ENCODE measurements around the gene ADCY2. TPM values are rescaled to one million over a fixed set of nuclear protein-coding genes. Genes with fewer than 3 reads are reported as not detected.

The ADCY2 gene
- total and polyA plus RNA-seq, 2 experiments from 2014 or later, result 23.8 to 74.9 TPM

DNA sequence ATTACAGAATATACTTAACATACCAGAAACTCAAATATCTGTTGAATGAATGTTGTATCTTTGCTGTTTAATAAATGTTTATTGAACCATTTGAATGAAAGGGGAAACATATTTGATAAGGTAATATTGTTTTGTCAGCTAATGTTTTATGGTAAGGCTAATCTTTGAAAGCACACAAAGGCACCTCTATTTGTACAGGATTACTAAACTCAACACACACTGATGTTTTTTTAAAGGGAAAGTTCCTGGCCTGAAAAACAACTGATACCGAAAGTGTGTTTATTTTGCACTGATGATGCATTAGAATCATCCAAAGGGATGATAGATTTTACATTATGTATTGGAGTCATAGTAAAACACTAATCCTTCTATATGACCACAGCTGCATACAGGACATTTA lies 82.5 kb downstream of the ADCY2 start (continued):
- TF ChIP-seq, protein P1, sequence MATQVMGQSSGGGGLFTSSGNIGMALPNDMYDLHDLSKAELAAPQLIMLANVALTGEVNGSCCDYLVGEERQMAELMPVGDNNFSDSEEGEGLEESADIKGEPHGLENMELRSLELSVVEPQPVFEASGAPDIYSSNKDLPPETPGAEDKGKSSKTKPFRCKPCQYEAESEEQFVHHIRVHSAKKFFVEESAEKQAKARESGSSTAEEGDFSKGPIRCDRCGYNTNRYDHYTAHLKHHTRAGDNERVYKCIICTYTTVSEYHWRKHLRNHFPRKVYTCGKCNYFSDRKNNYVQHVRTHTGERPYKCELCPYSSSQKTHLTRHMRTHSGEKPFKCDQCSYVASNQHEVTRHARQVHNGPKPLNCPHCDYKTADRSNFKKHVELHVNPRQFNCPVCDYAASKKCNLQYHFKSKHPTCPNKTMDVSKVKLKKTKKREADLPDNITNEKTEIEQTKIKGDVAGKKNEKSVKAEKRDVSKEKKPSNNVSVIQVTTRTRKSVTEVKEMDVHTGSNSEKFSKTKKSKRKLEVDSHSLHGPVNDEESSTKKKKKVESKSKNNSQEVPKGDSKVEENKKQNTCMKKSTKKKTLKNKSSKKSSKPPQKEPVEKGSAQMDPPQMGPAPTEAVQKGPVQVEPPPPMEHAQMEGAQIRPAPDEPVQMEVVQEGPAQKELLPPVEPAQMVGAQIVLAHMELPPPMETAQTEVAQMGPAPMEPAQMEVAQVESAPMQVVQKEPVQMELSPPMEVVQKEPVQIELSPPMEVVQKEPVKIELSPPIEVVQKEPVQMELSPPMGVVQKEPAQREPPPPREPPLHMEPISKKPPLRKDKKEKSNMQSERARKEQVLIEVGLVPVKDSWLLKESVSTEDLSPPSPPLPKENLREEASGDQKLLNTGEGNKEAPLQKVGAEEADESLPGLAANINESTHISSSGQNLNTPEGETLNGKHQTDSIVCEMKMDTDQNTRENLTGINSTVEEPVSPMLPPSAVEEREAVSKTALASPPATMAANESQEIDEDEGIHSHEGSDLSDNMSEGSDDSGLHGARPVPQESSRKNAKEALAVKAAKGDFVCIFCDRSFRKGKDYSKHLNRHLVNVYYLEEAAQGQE (IDR thresholded peaks at IDR 0.05; ENCODE audit: unreplicated experiment), result no peak
- TF ChIP-seq POLR2AphosphoS5 (IDR thresholded peaks at IDR 0.05; ENCODE audit: low read depth), result no peak
- TF ChIP-seq EZH2phosphoT487 (IDR thresholded peaks at IDR 0.05; ENCODE audit: unreplicated experiment), result no peak
- TF ChIP-seq STAT1 (IDR thresholded peaks at IDR 0.05; ENCODE audit: unreplicated experiment), result no peak
- no peak for TF ChIP-seq CREB1 (CRISPR knock-in tag; IDR thresholded peaks at IDR 0.05; ENCODE audit: low read depth)
- no peak for TF ChIP-seq ZNF331 (CRISPR knock-in tag; IDR thresholded peaks at IDR 0.05; ENCODE audit: low read depth)
- no peak for TF ChIP-seq EZH2 (IDR thresholded peaks at IDR 0.05; ENCODE audit: low read depth, unreplicated experiment)
- TF ChIP-seq, protein P2, sequence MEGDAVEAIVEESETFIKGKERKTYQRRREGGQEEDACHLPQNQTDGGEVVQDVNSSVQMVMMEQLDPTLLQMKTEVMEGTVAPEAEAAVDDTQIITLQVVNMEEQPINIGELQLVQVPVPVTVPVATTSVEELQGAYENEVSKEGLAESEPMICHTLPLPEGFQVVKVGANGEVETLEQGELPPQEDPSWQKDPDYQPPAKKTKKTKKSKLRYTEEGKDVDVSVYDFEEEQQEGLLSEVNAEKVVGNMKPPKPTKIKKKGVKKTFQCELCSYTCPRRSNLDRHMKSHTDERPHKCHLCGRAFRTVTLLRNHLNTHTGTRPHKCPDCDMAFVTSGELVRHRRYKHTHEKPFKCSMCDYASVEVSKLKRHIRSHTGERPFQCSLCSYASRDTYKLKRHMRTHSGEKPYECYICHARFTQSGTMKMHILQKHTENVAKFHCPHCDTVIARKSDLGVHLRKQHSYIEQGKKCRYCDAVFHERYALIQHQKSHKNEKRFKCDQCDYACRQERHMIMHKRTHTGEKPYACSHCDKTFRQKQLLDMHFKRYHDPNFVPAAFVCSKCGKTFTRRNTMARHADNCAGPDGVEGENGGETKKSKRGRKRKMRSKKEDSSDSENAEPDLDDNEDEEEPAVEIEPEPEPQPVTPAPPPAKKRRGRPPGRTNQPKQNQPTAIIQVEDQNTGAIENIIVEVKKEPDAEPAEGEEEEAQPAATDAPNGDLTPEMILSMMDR (conservative IDR thresholded peaks at IDR 0.05; ENCODE audit: low read depth in 2 of 2), result no peak
- no peak for TF ChIP-seq JUNB (IDR thresholded peaks at IDR 0.05; ENCODE audit: unreplicated experiment)
- no peak for TF ChIP-seq ZNF114 (CRISPR knock-in tag; IDR thresholded peaks at IDR 0.05)

DNA sequence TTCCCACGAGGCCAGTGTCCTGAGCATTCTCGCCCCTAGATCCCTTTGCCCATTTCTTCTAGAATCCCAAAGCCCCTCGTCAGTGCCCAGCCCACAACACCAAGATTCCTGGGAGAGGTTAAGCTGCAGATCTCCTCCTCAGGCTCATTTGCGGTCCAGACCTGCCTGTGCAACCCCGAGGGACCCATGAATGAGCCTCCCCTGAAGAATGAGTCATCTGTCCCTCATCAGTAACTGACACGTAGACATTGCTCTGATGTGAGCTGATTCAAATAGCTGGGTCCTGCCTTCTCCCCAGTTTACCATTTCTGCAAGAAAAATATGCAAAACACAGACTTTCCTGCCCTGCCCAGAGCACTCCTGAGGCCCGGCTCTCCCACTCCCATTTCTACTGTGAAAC lies 92.8 kb downstream of the ADCY2 start:
- H3K4me1 ChIP-seq (ENCODE audit: insufficient read depth), result peaks cover 28% of the 10 kb centered on the region
- DNase-seq (ENCODE audit: low spot score) (no peak), ATAC-seq (no peak)
- H3K27me3 Mint-ChIP-seq (ENCODE audit: insufficient read depth, low read depth, poor library complexity), result peaks cover 2% of the 10 kb centered on the region
- H3K27ac Mint-ChIP-seq, result no peak overlapping the region
- peaks cover 37% of the 10 kb centered on the region for H3K36me3 Mint-ChIP-seq (ENCODE audit: low read depth)
- H3K9me2 ChIP-seq (ENCODE audit: insufficient read depth), result no peaks in the 10 kb centered on the region
- no peaks in the 10 kb centered on the region for H3K36me3 ChIP-seq (ENCODE audit: insufficient read depth)
- peaks cover 98% of the 10 kb centered on the region for H3K79me2 ChIP-seq (replicated peaks; ENCODE audit: insufficient read depth)
- no peak overlapping the region for H3K4me2 ChIP-seq
- no peak overlapping the region for H3K27ac ChIP-seq (ENCODE audit: low read depth)
- peaks cover 21% of the 10 kb centered on the region for H4K20me1 ChIP-seq (replicated peaks; ENCODE audit: insufficient read depth)
- H3K4me1 Mint-ChIP-seq, result no peaks in the 10 kb centered on the region; the same call in 2 of the 3 replicates
- H3K4me3 ChIP-seq, result no peak overlapping the region
- no peak overlapping the region for H3K4me3 Mint-ChIP-seq
- H3F3A ChIP-seq (replicated peaks; ENCODE audit: low read depth), result no peaks in the 10 kb centered on the region
- no peak overlapping the region for H2AFZ ChIP-seq
- no peaks in the 10 kb centered on the region for H3K27me3 ChIP-seq (ENCODE audit: insufficient read depth)
- peaks cover 17% of the 10 kb centered on the region for H3K9me3 Mint-ChIP-seq
- TF ChIP-seq ZNF114 (CRISPR knock-in tag; IDR thresholded peaks at IDR 0.05) (no peak), ZNF331 (CRISPR knock-in tag; IDR thresholded peaks at IDR 0.05; ENCODE audit: low read depth) (no peak), CREB1 (CRISPR knock-in tag; IDR thresholded peaks at IDR 0.05; ENCODE audit: low read depth) (no peak), EZH2 (IDR thresholded peaks at IDR 0.05; ENCODE audit: low read depth, unreplicated experiment) (no peak)
- TF ChIP-seq, protein P3, sequence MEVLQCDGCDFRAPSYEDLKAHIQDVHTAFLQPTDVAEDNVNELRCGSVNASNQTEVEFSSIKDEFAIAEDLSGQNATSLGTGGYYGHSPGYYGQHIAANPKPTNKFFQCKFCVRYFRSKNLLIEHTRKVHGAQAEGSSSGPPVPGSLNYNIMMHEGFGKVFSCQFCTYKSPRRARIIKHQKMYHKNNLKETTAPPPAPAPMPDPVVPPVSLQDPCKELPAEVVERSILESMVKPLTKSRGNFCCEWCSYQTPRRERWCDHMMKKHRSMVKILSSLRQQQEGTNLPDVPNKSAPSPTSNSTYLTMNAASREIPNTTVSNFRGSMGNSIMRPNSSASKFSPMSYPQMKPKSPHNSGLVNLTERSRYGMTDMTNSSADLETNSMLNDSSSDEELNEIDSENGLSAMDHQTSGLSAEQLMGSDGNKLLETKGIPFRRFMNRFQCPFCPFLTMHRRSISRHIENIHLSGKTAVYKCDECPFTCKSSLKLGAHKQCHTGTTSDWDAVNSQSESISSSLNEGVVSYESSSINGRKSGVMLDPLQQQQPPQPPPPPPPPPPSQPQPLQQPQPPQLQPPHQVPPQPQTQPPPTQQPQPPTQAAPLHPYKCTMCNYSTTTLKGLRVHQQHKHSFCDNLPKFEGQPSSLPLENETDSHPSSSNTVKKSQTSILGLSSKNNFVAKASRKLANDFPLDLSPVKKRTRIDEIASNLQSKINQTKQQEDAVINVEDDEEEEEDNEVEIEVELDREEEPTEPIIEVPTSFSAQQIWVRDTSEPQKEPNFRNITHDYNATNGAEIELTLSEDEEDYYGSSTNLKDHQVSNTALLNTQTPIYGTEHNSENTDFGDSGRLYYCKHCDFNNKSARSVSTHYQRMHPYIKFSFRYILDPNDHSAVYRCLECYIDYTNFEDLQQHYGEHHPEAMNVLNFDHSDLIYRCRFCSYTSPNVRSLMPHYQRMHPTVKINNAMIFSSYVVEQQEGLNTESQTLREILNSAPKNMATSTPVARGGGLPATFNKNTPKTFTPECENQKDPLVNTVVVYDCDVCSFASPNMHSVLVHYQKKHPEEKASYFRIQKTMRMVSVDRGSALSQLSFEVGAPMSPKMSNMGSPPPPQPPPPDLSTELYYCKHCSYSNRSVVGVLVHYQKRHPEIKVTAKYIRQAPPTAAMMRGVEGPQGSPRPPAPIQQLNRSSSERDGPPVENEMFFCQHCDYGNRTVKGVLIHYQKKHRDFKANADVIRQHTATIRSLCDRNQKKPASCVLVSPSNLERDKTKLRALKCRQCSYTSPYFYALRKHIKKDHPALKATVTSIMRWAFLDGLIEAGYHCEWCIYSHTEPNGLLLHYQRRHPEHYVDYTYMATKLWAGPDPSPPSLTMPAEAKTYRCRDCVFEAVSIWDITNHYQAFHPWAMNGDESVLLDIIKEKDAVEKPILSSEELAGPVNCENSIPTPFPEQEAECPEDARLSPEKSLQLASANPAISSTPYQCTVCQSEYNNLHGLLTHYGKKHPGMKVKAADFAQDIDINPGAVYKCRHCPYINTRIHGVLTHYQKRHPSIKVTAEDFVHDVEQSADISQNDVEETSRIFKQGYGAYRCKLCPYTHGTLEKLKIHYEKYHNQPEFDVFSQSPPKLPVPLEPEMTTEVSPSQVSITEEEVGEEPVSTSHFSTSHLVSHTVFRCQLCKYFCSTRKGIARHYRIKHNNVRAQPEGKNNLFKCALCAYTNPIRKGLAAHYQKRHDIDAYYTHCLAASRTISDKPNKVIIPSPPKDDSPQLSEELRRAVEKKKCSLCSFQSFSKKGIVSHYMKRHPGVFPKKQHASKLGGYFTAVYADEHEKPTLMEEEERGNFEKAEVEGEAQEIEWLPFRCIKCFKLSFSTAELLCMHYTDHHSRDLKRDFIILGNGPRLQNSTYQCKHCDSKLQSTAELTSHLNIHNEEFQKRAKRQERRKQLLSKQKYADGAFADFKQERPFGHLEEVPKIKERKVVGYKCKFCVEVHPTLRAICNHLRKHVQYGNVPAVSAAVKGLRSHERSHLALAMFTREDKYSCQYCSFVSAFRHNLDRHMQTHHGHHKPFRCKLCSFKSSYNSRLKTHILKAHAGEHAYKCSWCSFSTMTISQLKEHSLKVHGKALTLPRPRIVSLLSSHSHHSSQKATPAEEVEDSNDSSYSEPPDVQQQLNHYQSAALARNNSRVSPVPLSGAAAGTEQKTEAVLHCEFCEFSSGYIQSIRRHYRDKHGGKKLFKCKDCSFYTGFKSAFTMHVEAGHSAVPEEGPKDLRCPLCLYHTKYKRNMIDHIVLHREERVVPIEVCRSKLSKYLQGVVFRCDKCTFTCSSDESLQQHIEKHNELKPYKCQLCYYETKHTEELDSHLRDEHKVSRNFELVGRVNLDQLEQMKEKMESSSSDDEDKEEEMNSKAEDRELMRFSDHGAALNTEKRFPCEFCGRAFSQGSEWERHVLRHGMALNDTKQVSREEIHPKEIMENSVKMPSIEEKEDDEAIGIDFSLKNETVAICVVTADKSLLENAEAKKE (CRISPR knock-in tag; IDR thresholded peaks at IDR 0.05), result no peak

Data from GM23338 (cell line).